GM12873 (cell line): ENCODE results near the gene PCCA.

Source experiments
- CTCF ChIP-seq: IDR thresholded peaks from 2 replicates; pipeline ENCODE4 v1.5.1; 2012; ENCODE audit warnings: low read depth, mild to moderate bottlenecking, moderate library complexity, low read length, control low read depth; ENCODE audit not compliant: insufficient read depth; ENCODE audit errors: missing control alignments

The PCCA gene

GRCh38 chr13:100304229-100304628, 215.3 kb downstream of the PCCA start:
- TF ChIP-seq CTCF, result no peak

- no peak for TF ChIP-seq CTCF
These were observed 216.5 kb downstream of the PCCA start for GRCh38 chr13:100305398-100305797.

- TF ChIP-seq CTCF, result no peak
These were observed 217.1 kb downstream of the PCCA start for GRCh38 chr13:100306030-100306429.

GRCh38 chr13:100306434-100306999, 217.6 kb downstream of the PCCA start:
- no peak for TF ChIP-seq CTCF

- TF ChIP-seq CTCF, result no peak
These were observed 225.4 kb downstream of the PCCA start for GRCh38 chr13:100314132-100314910.

- TF ChIP-seq CTCF, result no peak
These were observed 226.6 kb downstream of the PCCA start for GRCh38 chr13:100315522-100315921.

- no peak for TF ChIP-seq CTCF
These were observed 235.0 kb downstream of the PCCA start for GRCh38 chr13:100323937-100324336.
